Astrocyte of the cerebellum (primary cell): ENCODE measurements around the gene GJC2.
A peak's percentile ranks its signal among the peaks of the same experiment; 100 is the strongest.

ENCODE experiments used
- DNase-seq: peaks from one replicate; pipeline ENCODE4 v3.0.0-alpha.2; 2011; ENCODE audit warnings: low read depth
- H3K4me3 ChIP-seq: 2 replicates; pipeline ENCODE4 v1.5.1; 2011; ENCODE audit warnings: mild to moderate bottlenecking, low read depth, low read length, moderate library complexity
- CTCF ChIP-seq: IDR thresholded peaks from 2 replicates; pipeline ENCODE4 v1.5.1; 2012; ENCODE audit warnings: low read length, low read depth, moderate library complexity, mild to moderate bottlenecking; ENCODE audit errors: missing control alignments
- in situ Hi-C: cut with HindIII; loops from 2 replicates; pipeline ENCODE4 v1.10.0; 2017; ENCODE audit warnings: low sequenced_read_pairs

GJC2 gene

GRCh38 chr1:228177721-228178710, 28.3 kb downstream of the GJC2 start:
- H3K4me3 ChIP-seq = no peak overlapping the region
- TF ChIP-seq CTCF = no peak
- in situ Hi-C loops = no loop called here
- no peak for DNase-seq

- in situ Hi-C loops = no loop called here
- no peak for DNase-seq
- TF ChIP-seq CTCF = no peak
- no peak overlapping the region for H3K4me3 ChIP-seq
These were observed 29.3 kb downstream of the GJC2 start for GRCh38 chr1:228178737-228179684.

GRCh38 chr1:228180271-228180958, 30.7 kb downstream of the GJC2 start:
- no peak overlapping the region for H3K4me3 ChIP-seq
- in situ Hi-C loops = loop anchor here (10.0 kb wide), 1 partner anchor 56 kb away; no protein-coding TSS in a partner anchor
- TF ChIP-seq CTCF = peak; percentile 28
- no peak for DNase-seq

- no peak for TF ChIP-seq CTCF
- in situ Hi-C loops = loop anchor here (10.0 kb wide), 1 partner anchor 56 kb away; no protein-coding TSS in a partner anchor
- no peak for DNase-seq
- no peak overlapping the region for H3K4me3 ChIP-seq
These were observed 31.4 kb downstream of the GJC2 start for GRCh38 chr1:228180959-228181644.

GRCh38 chr1:228181645-228182034, 31.9 kb downstream of the GJC2 start:
- no peak overlapping the region for H3K4me3 ChIP-seq
- in situ Hi-C loops = loop anchor here (10.0 kb wide), 1 partner anchor 57 kb away; no protein-coding TSS in a partner anchor
- no peak for DNase-seq
- no peak for TF ChIP-seq CTCF
